Stimulated activated CD8-positive, alpha-beta memory T cell treated with anti-CD3 and anti-CD28 coated beads, Interleukin-7, amount 100 ng/mL, for 48 hours (primary cell): ENCODE results near the gene ZNF160.

Source experiments
- DNase-seq, 2 donors: peaks; one replicate each; pipeline ENCODE4 v3.0.0-alpha.2; 2020; ENCODE audit warnings: low read depth in 1 of 2; ENCODE audit errors: extremely low read depth in 1 of 2

Gene ZNF160

DNA sequence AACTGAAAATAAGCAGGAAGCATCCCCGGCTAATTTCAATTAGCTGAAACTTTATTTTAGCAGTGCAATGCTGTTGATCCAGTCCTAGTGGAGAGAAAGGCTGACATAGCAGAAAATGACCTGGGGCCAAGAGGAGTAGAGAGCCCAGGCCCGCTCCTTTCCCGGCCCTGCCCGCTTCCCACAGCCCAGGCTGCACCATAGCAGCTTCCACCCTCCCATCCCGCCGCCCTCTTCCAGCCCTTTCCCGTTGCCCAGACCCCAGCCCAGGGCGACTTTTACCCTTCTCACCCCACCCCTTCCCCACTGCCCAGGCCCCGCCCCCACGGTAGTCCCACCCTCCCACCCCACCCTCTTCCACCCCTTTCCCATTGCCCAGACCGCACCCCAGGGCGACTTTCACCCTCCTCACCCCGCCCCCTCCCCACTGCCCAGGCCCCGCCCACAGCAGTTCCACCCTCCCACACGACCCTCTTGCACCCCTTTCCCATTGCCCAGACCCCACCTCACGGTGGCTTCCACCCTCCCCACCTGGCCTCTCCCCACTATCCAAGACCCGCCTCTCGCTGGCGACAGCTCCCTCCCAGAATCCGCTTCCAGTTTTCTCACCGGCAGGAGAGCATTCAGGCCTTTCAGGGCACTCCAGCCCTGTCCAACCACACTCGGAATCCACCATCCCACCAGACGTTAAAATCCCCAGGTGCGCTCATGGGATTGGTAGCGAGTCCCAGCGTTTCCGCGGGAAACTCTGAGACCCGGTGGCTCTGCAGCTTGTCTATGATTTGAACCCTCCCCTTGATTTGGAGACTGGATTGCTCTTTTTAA lies 8.3 kb downstream of the ZNF160 start:
- DNase-seq, result no peak

DNA sequence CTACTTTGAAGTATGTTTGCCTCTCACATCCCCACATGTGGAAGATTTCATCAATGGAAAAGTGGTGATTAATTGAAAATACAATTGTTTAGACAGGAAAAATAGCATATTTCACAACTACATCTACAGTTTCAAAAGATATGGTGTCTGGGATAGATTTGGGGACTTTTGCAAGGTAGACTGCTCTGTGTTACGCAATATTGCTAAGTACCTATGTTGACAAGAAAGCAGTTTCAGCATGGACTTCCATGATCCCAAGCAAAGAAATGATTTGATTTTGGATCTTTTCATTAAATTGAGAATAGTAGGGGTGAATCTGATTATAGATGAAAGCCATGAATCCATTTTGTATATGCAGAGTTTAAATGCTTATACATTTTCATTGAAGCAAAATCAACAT lies 10.5 kb downstream of the ZNF160 start:
- no peak for DNase-seq

DNA sequence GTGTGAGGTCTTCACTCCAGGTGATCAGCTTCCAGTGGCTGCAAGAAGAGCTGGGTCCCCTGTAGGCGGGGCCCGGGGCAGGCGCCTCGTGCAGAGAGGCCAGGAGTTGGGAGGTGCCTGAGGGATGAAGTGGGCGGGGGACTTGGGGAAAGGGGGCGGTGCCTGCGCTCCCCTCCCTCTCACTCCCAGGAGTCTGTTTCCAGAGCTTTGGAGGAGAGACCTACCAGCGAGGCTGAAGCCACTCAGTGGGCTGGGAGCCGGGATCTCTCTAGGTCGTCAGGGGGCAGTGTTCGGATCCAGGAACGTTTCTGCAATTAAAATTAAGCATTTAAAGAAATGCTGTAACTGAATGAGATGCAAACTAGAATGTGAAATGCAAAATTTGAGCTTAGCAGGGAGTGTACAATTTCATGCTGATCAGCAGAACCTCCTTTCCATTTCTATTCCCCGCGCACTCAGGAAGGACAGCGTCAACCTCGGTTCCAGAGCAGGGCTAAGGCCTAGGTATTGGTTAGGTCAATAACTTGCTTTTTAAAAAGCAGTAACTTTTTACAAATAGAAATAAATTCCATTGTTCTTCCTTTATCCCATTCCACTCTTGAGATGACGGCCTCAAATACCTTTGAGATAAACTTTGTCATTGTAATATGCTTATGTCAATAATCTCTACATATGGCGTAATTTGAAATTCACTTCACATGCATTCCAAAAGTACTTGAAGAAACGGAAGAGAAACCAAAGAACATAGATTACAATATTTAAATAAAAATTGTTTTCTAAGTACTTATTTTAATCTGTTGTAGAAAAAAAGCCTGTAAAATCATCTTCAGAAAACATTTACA lies 11.6 kb downstream of the ZNF160 start:
- no peak for DNase-seq

DNA sequence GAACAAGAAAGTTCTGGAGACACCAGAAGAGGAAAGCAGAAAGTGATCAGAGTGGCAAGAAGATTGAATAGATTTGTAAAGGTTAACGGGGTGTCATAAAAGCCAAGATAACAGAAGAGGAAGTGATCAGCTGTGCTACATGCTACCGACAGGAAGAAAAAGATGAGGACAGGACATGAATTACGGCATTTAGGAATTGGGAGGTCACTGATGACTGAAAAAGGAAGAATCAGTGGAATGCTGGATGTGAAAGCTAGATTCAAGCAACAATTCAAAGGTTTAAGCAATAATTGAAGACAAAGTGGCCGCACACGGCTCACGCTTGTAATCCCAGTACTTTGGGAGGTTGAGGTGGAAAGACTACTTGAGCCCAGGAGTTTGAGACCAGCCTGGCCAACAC lies 15.1 kb downstream of the ZNF160 start:
- no peak for DNase-seq

DNA sequence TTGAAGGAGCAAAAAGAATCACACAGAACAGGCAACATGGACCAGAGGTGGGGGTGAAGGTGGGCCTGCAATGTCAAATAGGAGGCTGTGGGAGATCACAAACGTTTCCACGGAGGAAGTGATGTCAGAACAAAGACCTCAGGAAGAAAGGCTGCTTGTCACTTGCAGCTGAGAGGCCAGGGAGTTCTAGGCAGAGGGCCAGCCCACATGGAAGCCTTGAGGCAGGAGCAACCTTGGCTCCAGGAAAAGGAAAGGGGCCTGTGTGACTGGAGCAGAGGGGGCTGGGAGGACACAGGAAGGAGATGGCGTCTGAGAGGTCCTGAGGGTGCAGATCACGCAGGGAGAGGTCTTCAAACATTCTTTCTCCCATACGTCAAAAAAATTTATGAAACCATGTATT lies 16.3 kb downstream of the ZNF160 start:
- no peak for DNase-seq

DNA sequence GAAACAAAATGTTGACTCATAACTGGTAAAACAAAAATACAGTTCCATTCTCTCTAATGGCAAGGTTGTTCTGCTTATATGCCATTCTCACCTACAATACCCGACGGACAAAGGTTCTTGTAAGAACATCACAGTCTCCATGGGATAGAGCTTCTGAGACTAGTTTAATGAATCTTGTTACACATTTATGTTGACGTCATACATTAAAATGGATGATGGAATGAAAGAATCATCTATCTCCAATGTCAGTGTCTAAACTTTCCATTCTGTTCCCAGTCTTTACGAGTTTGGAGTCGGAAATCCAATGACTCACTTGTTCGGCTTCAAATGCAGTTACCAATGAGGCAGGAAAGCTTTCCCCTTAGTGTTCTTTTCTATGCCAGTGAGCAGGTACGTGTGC lies 17.7 kb downstream of the ZNF160 start:
- no peak for DNase-seq

DNA sequence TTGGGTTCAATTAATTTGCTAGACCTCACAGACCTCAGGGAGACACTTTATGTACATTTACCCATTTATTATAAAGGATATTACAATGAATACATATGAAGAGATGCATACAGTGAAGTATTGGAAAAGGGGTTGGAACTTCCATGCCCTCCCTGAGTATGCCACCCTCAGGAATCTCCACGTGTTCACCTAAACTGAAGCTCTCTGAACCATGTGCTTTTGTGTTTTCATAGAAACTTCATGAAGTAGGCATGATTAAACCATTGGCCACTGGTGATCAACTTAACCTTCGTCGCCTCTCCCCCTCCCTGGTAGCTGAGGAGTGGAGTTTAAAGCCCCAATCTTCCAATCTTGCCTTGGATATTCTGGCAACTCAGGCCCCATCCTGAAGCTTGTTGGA lies 20.3 kb downstream of the ZNF160 start:
- no peak for DNase-seq

DNA sequence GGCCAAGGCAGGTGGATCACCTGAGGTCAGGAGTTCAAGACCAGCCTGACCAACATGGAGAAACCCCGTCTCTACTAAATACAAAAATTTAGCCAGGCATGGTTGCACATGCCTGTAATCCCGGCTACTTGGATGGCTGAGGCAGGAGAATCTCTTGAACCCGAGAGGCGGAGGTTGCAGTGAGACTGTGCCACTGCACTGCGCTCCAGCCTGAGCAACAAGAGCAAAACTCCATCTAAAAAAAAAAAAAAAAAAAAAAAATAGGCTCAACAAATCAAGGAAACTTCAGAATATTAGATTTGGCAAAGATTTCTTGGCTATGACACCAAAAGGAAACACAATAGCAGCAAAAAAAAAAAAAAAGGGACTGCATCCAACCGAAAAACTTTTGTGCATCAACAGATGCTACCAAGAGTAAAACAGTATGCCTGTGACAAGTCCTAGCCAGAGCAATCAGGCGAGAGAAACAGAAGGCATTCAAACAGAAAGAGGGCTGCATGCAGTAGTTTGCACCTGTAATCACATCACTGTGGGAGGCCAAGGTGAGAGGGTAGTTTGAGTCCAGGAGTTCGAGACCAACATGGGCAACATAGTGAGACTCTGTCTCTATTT lies 23.8 kb downstream of the ZNF160 start:
- DNase-seq, result no peak

DNA sequence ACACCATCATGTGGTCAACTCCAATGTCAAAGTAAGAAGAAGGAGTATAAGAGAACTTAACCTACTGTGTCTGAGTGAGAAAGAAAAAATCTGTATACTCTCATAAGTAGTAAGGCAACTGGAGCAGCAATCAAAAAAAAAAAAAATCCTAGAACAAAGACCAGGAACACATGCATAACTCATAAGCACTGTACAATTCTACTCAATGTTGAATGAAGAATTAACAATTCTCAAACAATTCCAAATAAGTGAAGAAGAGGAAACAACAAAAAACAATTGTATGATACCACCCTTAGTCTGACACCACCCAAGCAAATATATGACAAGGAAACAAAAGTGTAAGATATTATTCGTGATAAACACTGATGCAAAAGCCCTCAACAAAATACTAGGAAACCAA lies 24.6 kb downstream of the ZNF160 start:
- no peak for DNase-seq

DNA sequence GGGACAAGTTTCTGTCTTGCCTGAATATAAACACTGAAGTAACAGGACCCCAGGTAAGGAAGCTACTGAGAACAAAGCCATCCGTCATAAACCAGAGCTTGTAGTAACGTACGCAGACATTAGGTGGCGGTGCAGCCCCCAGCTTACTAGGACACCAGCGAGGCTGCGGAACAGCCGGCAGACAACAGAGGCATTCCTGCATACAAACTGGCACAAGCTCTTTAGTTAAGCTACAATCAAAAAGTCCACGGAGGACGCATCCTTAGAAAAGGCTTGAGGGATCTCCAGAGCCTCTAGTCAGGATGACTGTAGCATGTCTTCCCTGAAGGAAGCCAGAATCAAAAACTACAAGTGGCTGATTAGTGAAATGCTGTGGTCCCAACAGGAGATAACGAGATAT lies 26.2 kb downstream of the ZNF160 start:
- DNase-seq, result no peak

DNA sequence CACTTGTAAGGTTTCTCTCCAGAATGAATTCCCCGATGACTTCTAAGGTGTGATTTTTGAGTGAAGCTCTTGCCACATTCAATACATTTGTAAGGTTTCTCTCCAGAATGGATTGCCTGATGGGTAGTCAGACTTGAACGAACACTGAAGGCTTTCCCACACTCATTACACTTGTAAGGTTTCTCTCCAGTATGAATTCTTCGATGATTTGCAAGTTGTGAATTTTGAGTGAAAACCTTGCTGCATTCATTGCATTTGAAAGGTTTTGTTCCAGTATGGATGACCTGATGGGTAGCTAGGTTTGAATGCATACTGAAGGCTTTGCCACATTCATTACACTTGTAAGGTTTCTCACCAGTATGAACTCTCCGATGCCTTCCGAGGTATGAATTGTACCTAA lies 34.4 kb downstream of the ZNF160 start:
- DNase-seq, result no peak

DNA sequence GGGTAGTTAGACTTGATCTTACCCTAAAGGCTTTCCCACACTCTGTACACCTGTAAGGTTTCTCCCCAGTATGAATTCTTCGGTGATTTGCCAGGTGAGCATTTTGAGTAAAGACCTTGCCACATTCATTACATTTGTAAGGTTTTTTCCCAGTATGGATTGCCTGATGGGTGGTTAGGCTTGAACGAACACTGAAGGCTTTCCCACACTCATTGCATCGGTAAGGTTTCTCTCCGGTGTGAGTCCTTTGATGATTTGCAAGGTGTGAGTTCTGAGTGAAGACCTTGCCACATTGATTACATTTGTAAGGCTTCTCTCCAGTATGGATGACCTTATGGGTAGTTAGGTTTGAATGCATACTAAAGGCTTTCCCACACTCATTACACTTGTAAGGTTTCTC lies 35.0 kb downstream of the ZNF160 start:
- no peak for DNase-seq

DNA sequence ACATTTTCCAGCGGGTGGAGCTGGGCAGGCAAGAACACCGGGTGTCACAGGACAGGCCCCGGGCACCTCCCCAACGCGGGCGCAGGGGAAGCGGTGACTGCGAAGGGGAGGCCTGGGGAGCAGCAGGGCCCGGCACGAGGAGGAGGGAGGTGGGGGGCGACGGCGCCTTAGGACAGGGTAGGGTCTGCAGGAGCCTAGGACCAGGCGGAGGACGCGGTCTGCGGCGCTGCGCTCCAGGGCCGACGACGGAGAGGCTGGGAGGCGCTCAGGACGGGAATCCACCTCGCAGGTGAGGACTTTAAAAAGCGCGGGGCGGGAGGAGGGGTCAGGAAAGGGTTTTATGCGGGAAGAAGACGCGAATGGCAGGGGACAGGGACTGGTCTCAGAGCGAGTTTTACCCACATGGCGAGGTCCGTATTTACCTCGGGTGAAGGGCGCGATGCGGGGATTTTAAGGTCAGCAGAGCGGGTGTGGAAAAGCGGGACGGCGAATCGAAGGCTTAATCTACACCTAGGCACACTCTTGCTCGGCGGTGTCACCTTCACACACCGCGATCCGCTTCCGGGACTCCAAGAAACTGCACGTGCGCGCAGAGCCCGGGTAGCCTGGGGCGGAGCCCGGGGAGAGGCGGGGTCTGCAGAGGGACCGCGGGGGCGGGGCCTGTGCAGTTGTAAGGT lies 45.2 kb downstream of the ZNF160 start:
- DNase-seq, result no peak

DNA sequence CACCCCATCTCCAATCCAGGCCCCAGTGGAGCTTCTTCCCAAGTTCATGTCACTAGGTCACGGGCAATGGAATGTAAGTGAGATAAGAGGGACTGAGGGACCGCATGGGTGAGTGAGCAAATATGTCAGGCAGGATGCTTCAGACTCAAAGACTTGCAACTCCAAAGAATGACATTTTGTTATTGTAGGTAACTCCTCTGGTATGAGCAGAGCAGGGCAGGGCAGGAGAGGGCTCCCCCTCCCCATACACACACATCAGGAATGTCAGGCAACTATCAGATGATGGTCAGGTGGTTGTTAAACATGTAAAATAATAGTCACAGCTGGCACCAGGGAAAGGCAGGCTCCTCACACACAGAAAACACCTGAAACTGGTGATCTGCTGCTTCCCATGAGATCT lies 48.1 kb downstream of the ZNF160 start:
- no peak for DNase-seq

DNA sequence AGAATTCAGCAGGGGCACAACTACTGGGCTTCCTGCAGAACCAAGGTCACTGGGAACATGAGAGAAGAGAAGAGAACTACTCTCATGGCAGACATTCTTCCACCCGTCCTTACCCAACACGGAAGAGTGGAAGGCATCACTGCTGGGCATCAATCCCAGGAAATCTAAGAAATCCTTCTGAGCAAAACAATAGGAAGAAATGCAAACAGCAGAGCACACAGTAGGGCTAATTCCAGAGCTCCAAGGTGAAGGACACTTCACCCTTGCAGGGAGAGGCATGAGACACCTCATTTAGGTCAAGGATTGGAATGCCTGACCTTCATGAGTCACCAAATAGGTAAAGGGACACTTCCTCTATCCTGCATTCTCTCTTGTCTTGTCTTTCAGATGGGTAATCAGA lies 55.8 kb downstream of the ZNF160 start:
- DNase-seq, result no peak

DNA sequence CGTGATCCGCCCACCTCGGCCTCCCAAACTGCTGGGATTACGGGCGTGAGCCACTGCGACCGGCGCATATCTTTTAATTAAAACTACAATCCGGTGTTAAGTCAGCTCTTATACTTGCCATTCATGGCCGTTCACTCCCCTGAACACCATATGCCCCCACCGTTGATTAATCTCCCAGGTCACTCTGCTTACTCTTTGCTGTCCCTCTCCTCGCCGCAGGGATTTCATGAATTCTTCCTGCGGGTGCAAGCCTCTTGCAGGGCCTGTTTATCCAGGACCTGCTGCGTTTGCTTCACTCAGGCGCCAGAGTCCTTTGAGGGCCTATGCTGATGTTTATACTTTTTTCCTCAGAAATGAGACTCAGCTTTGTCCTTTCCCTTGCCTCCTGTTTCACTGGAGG lies 57.7 kb downstream of the ZNF160 start:
- DNase-seq, result no peak

DNA sequence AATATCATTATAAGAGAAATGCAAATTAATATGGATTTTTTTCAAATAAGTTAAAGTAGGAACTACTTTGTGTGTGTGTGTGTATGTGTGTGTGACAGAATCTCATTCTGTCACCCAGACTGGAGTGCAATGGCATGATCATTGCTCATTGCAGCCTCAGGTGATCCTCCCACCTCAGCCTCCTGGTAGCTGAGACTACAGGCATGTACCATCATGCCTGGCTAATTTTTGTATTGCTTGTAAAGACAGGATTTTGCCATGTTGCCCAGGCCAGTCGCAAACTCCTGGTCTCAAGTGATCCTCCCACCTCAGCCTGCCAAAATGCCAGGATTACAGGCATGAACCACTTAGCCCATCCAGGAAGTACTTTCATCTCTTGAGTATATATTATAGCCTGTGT lies 61.9 kb downstream of the ZNF160 start:
- no peak for DNase-seq

DNA sequence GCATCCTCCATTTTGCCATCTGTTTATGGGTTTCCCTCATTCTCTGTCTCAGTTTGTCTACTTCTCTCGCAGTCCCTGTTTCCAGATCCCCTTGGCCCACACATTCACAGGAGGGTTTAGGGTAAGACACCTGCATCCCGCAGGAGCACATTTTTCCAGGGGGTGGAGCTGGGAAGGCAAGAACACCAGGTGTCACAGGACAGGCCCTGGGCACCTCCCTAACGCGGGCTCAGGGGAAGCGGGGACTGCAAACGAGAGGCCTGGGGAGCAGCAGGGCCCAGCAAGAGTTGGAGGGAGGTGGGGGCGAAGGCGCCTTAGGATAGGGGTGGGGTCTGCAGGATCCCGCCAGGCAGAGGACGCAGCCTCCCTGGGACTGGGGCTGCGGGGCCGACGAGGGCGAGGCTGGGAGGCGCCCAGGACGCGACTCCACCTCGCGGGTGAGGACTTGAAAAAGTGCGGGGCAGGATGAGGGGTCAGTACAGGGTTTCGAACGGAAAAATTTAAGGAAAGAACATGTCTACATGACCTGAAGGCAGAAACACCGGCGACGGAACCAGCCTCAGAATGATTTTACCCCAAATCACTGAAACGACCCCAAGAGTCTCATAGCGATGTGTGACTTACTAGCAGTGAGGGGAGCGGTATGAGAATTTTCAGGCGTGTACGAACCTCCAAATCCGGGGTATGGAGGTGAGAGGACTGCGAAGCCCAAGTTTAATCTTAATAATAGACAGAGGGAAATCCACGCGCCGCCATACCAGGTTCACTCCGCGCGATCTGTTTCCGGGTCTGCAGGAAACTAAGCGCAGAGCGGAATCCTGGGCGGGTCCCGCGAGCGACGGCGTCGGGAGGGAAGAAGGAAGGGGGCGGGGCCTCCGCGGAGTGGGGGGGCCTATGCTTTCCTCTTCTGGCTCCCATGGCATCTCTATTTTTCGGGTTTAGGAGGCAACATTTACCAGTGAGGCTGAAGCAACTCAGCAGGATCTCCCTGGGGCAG lies 65.8 kb downstream of the ZNF160 start:
- no peak for DNase-seq

DNA sequence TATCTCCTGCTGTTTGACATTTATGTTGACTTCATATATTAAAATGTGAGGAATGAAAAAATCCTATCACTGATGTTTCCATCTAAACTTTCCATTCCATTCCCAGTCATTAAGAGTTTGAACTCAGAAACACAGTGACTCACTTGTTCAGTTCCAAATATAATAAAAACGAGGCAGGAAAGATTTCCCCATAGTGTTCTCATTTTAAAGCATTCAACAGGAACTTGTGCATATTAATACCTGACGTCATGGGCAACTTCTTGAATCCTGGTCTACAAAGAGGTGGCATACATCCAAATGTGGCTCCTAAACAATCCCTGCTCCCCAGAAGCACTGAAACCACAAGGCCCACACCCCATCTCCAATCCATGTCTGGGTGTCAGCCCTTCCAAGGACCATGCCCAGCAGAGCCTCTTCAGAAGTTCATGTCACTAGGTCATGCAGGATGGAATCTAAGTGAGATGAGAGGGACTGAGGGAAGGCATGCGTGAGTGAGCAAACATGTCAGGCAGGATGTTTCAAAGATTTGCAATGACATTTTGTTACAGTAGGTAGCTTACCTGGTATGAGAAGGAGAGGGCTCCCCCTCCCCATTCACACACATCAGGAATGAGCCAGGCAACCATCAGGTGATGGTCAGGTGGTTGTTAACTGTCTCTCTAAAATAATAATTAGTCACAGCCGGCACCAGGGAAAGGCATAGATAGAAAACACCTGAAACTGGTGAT lies 68.1 kb downstream of the ZNF160 start:
- DNase-seq, result no peak
